HG03196 (cell line): Measurements from ENCODE around the gene KRTAP12-4.
"Not testable (repeated sequence)": the region's sequence is repeated elsewhere in the genome, so short reads cannot be mapped to it uniquely, and the experiment has no call there.

ENCODE experiments used
- ATAC-seq: cut with Tn5 transposase; IDR thresholded peaks from one replicate; pipeline ENCODE4 v1.9.1; 2021; ENCODE audit not compliant: unreplicated experiment

The KRTAP12-4 gene

DNA sequence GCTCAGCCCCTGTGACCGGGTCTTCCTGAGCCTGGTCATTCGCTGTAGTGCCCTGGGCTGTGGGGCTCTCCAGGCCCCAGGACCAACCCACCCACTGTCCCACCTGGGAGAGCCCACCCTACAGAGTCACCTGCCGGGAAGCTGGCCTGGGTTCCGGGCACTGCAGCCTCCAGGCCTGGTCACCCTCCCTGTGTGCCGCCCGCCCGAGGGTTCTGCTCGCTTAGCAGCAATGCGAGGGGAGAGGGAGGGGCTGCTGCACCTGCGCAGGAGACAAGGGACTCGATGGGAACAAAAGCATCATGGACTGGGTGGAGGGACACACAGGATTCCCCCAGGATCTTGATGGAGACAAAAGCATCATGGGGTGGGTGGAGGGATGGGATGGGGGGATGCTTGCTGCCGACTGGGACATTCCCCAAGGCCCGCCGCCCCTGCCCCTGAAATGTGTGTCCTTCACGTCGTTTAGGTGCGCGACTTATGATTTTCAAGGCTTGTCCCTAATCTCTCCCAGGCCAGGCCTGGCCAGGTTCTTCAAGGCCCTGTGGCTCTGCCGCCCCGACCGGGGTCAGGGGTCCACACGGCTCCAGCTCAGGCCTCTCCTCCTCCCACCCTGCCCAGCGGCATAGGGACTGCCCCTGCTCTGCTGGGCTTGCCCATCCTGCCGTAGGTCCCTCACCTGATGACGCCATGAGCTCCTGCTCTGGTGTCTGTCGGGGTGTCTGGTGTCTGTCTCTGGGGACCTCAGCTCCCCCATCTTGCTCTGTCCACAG lies 40.9 kb downstream of the KRTAP12-4 start:
- no peak for ATAC-seq

DNA sequence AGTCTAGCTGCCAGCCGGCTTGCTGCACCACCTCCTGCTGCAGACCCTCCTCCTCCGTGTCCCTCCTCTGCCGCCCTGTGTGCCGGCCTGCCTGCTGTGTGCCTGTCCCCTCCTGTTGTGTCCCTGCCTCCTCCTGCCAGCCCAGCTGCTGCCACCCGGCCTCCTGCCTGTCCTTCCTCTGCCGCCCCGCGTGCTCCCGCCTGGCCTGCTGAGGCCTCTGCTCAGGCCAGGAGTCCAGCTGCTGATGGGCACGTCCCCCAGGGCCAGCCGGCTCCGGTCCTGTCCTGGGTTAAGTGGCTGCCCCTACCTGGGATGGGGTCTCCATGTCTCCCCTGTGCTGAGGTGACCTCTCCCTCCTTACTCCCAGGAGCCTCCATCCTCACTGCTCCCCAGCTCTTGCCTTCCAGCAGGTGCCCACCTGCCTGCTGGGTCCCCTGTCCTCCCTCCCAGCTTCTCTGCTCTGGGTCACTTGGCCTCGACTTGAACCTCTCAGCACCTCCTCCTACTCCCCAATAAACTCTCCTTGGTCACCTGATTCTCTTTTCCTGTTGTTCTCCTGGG lies 41.7 kb downstream of the KRTAP12-4 start:
- ATAC-seq: no peak

DNA sequence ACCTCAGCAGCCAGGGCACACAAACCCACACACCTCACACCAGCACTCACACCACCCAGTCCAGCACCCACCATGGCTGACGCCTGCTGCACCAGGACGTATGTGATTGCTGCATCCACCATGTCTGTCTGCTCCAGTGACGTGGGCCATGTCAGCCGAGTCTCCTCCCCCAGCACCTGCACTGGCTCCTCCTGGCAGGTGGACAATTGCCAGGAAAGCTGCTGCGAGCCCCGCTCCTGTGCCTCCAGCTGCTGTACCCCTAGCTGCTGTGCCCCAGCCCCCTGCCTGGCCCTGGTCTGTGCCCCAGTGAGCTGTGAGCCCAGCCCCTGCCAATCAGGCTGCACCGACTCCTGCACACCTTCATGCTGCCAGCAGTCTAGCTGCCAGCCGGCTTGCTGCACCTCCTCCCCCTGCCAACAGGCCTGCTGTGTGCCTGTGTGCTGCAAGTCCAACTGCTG lies 42.4 kb downstream of the KRTAP12-4 start, which contains the start of gene KRTAP10-8:
Gene KRTAP10-8 (plus strand): TSS at position 51 of the 458 bp plus-strand sequence. CDS start 22 bp downstream, at position 73.
- no peak for ATAC-seq

DNA sequence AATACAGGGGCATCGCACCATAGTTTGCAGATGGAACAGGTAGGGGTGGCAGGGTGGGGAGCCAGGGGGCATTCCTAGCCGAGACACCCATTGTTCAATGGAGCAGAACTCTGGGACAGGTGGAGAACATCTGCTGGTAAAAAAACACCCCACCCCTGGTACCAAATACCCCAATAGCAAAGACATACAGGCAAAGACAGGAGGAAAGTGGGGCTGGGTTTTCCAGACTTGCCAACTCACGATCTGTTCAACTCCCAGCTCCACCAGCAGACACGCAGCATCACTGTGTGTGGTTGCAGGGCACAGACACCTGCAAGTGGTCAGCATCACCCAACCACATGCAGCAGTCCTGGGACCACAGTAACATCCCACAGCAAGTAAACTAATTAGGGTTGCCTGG lies 42.9 kb downstream of the KRTAP12-4 start:
- ATAC-seq: no peak

DNA sequence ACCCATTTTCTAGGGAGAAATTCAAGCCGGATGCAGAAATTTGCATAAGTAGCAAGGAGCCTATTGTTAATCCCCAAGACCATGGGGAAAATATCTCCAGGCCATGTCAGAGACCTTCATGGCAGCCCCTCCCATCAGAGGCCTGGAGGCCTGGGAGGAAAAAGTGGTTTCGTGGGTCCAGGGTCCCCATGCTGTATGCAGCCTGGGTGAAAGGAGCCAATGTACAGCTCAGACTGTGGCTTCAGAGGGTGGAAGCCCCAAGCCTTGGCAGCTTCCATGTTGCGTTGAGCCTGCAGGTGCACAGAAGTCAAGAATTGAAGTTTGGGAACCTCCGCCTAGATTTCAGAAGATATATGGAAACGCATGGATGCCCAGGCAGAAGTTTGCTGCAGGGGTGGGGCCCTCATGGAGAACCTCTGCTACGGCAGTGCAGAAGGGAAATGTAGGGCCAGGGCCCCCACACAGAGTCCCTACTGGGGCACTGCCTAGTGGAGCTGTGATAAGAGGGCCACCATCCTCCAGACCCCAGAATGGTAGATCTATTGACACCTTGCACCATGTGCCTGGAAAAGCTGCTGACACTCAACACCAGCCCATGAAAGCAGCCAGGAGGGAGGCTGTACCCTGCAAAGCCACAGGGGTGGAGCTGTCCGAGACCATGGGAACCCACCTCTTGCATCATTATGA lies 44.2 kb downstream of the KRTAP12-4 start:
- ATAC-seq: not testable (repeated sequence)

DNA sequence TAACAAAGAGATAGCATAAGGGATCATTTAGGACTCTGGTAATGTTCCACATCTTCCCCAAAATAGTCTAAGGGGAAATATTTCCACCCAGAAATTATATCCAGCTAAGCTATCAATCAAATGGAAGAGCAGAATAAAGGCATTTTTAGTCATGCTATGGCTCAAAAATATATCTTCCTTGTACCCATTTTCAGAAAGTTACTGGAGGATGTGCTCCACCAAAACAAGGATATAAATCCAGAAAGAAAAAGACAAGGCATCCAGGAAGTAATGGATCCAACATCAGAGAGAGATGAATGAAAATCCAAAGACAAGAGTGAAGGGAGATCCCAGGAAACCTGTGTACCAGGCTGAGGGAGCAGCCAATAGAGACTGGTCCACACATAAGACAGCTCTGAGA lies 45.3 kb downstream of the KRTAP12-4 start:
- ATAC-seq: no peak

DNA sequence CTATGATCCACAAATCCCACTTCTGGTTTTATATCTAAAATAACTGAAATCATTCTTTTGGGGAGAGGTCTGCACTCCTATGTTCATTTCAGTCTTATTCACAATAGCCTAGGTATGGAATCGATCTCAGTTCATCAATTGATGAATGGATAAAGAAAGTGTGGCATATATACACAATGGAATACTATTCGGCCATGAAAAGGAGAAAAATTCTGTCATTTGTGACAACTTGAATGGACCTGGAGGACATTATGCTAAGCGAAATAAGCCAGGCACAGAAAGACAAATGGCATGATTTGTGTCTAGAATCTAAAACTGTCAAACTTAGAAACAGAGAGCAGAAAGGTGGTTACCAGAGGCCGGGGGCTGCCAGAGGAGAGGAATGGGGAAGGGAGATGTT lies 48.0 kb downstream of the KRTAP12-4 start:
- ATAC-seq: no peak
